HepG2 (cell line): ENCODE measurements around the gene STARD6. TPM values are rescaled to one million over a fixed set of nuclear protein-coding genes. Genes with fewer than 3 reads are reported as not detected.
A peak's percentile ranks its signal among the peaks of the same experiment; 100 is the strongest.

Source experiments
- ATAC-seq: fragments of 200-7000 bp; cut with Tn5 transposase; 3 replicates; pipeline ENCODE4 v1.9.1; 2020; ENCODE audit warnings: mild to moderate bottlenecking, moderate library complexity
- BruUV-seq: library from RNA; stranded (reverse); fragments of 400-500 nt; replicated peaks from 2 replicates; lab custom pipeline; 2021; lab: Mats Ljungman, UMichigan
- CTCF ChIA-PET: fragments of 300-600 bp; formaldehyde crosslinking; extraction: SDS; loops from one replicate; lab custom pipeline; 2021; ENCODE audit warnings: low total read pairs, inconsistent platforms, low intra/inter-chr PET ratio; lab: Yijun Ruan, JAX
- POLR2A ChIA-PET: fragments of 350-600 bp; sonication (Branson Sonifier 250); formaldehyde crosslinking; loops from one replicate; lab custom pipeline; 2020; ENCODE audit warnings: antibody characterized with exemption, inconsistent platforms; lab: Yijun Ruan, JAX
- DNase-seq: peaks from one replicate; pipeline ENCODE4 v3.0.0-alpha.2; 2015; ENCODE audit warnings: low spot score
- FAIRE-seq: peaks from 3 replicates; lab custom pipeline; 2011; peaks lifted over from hg19 to GRCh38; lab: Jason Lieb, UNC
- H2AFZ ChIP-seq: one replicate; pipeline ENCODE4 v1.6.1; 2011; ENCODE audit warnings: low read length, inconsistent platforms
- H3K27ac ChIP-seq: fragments of 300-600 bp; 3 replicates; pipeline ENCODE4 v1.8.0; 2011; ENCODE audit warnings: mixed run types, mild to moderate bottlenecking, mixed read lengths, low read length, inconsistent platforms; ENCODE audit not compliant: insufficient read depth; ENCODE audit errors: extremely low read length
- H3K27me3 ChIP-seq, 2 experiments: fragments of 200-600 bp in 1 of 2; 2 replicates in 1 of 2; 3 replicates in 1 of 2; pipeline versions ENCODE4 v1.6.0 to v1.8.0; 2011; ENCODE audit warnings: low read length in 2 of 2, mild to moderate bottlenecking in 2 of 2, moderate library complexity in 2 of 2, inconsistent platforms in 1 of 2; ENCODE audit not compliant: insufficient read depth in 2 of 2, control insufficient read depth in 1 of 2
- H3K36me3 ChIP-seq, 2 experiments: fragments of 200-600 bp in 1 of 2; replicated peaks in 1 of 2; 2 replicates in 1 of 2; 3 replicates in 1 of 2; pipeline versions ENCODE4 v1.5.1 to v1.8.0; 2011; ENCODE audit warnings: low read length in 2 of 2, inconsistent platforms in 1 of 2; ENCODE audit not compliant: insufficient read depth in 2 of 2, control insufficient read depth in 1 of 2
- H3K4me1 ChIP-seq: 2 replicates; pipeline ENCODE4 v1.5.1; 2012; ENCODE audit warnings: low read length, inconsistent platforms; ENCODE audit not compliant: insufficient read depth
- H3K4me2 ChIP-seq: 2 replicates; pipeline ENCODE4 v1.6.0; 2011; ENCODE audit warnings: low read depth, low read length, inconsistent platforms
- H3K4me3 ChIP-seq, 3 experiments: fragments of 200-600 bp in 1 of 3; sonication (generic), shearing (Covaris generic) in 1 of 3; replicated peaks in 1 of 3; 2 replicates each; pipeline ENCODE4 v1.5.1; 2011 to 2016; ENCODE audit warnings: low read length in 3 of 3, inconsistent platforms in 2 of 3, low read depth in 2 of 3, mild to moderate bottlenecking in 2 of 3, control low read depth in 1 of 3, mixed read lengths in 1 of 3; ENCODE audit not compliant: insufficient read depth in 1 of 3
- H3K79me2 ChIP-seq: one replicate; pipeline ENCODE4 v1.6.1; 2011; ENCODE audit warnings: low read length, inconsistent platforms; ENCODE audit not compliant: insufficient read depth
- H3K9ac ChIP-seq: 2 replicates; pipeline ENCODE4 v1.6.0; 2011; ENCODE audit warnings: mild to moderate bottlenecking, low read depth, low read length, inconsistent platforms; ENCODE audit not compliant: insufficient read depth
- H3K9me3 ChIP-seq: 2 replicates; pipeline ENCODE4 v1.5.1; 2012; ENCODE audit warnings: mild to moderate bottlenecking, low read length
- H4K20me1 ChIP-seq: 2 replicates; pipeline ENCODE4 v1.6.0; 2011; ENCODE audit warnings: inconsistent platforms, mild to moderate bottlenecking, low read length, moderate library complexity; ENCODE audit not compliant: insufficient read depth
- BCL6 ChIP-seq: IDR thresholded peaks from 2 replicates; pipeline ENCODE4 v1.6.1; 2016; ENCODE audit warnings: missing genetic modification reagents, missing compliant biosample characterization
- CREBL2 ChIP-seq: sonication (generic); formaldehyde crosslinking; IDR thresholded peaks from 2 replicates; pipeline ENCODE4 v1.8.1; 2023; ENCODE audit warnings: missing genetic modification reagents, mild to moderate bottlenecking, borderline replicate concordance
- DMTF1 ChIP-seq: sonication (generic); formaldehyde crosslinking; IDR thresholded peaks from 2 replicates; pipeline ENCODE4 v1.4.0; 2020; ENCODE audit warnings: mild to moderate bottlenecking, missing genetic modification reagents
- GLI4 ChIP-seq: sonication (generic); formaldehyde crosslinking; IDR thresholded peaks from 2 replicates; pipeline ENCODE4 v1.5.1; 2020; ENCODE audit warnings: missing genetic modification reagents, mild to moderate bottlenecking, moderate library complexity, borderline replicate concordance
- HHEX ChIP-seq: IDR thresholded peaks from 2 replicates; pipeline ENCODE4 v1.6.1; 2016; ENCODE audit warnings: control low read depth
- HOXA9 ChIP-seq: sonication (generic); formaldehyde crosslinking; IDR thresholded peaks from 2 replicates; pipeline ENCODE4 v1.8.1; 2022; ENCODE audit warnings: missing genetic modification reagents, mild to moderate bottlenecking, moderate library complexity, borderline replicate concordance
- MEF2D ChIP-seq: sonication (generic); formaldehyde crosslinking; IDR thresholded peaks from 2 replicates; pipeline ENCODE4 v1.5.1; 2020; ENCODE audit warnings: mild to moderate bottlenecking, missing genetic modification reagents
- RBM22 ChIP-seq: fragments of 200-400 bp; formaldehyde crosslinking; optimal IDR thresholded peaks from 2 replicates; pipeline ENCODE3; 2017; ENCODE audit warnings: mild to moderate bottlenecking, low read length, moderate library complexity
- SIX4 ChIP-seq: sonication (generic); formaldehyde crosslinking; IDR thresholded peaks from 2 replicates; pipeline ENCODE4 v1.4.0; 2020; ENCODE audit warnings: missing genetic modification reagents
- SRF ChIP-seq: IDR thresholded peaks from 2 replicates; pipeline ENCODE4 v1.6.1; 2011; ENCODE audit warnings: mild to moderate bottlenecking, low read depth, low read length, moderate library complexity
- TSC22D2 ChIP-seq: sonication (generic); formaldehyde crosslinking; IDR thresholded peaks from 2 replicates; pipeline ENCODE4 v1.5.1; 2020; ENCODE audit warnings: missing genetic modification reagents, mild to moderate bottlenecking, borderline replicate concordance
- ZNF281 ChIP-seq: sonication (generic); formaldehyde crosslinking; IDR thresholded peaks from 2 replicates; pipeline ENCODE4 v1.4.0; 2020; ENCODE audit warnings: missing genetic modification reagents, borderline replicate concordance
- ZNF644 ChIP-seq: IDR thresholded peaks from 2 replicates; pipeline ENCODE4 v1.6.1; 2016; ENCODE audit warnings: low read depth
- WGBS: methylation state at CpG from one replicate; pipeline ENCODE4 v1.1.6; 2017; ENCODE audit warnings: low lambda C conversion rate; 5-methylcytosine and 5-hydroxymethylcytosine counted together
- in situ Hi-C: cut with HindIII; loops from 2 replicates; pipeline ENCODE4 v1.10.0; 2017; ENCODE audit warnings: low pct_unique_long_range_greater_than_20kb; ENCODE audit not compliant: extremely low pct_ligation_motif_present
- intact Hi-C: fragments of 100-400 bp; cut with micrococcal nuclease; formaldehyde crosslinking; loops from one replicate; pipeline ENCODE4 v1.10.0; 2022; ENCODE audit not compliant: unreplicated experiment
- polyA plus RNA-seq, 8 experiments: library from polyadenylated mRNA; depleted of rRNA in 3 of 8; stranded (reverse) in 7 of 8; unstranded in 1 of 8; fragments of >200 nt; fragmentation: Illumina TruSeq in 4 of 8; extraction: Trizol in 4 of 8; gene quantifications; 2 replicates each; pipeline versions ENCODE4 v1.2.1 to v1.2.3, GENCODE V29; 2011 to 2016; ENCODE audit warnings: low read depth in 4 of 8, missing spikeins in 1 of 8, mixed read lengths in 1 of 8; ENCODE audit not compliant: insufficient read depth in 1 of 8
- total RNA-seq, 5 experiments: library from RNA; depleted of rRNA; stranded (reverse); fragments of >200 nt; fragmentation: Illumina TruSeq; extraction: Trizol; gene quantifications; 2 replicates each; pipeline ENCODE4 v1.2.3, GENCODE V29; 2016; ENCODE audit warnings: low read depth in 1 of 5

The STARD6 gene
- total and polyA plus RNA-seq, 2 of the 13 experiments (the other 11 are each of a cell fraction or from before 2014, with no cell fraction given), result not detected

- in situ Hi-C loops, result no loop called here
- Histone ChIP-seq H3K79me2 (no peaks in the 10 kb centered on the region), H3K4me3 (no peak overlapping the region), H3K27me3 (no peaks in the 10 kb centered on the region), H4K20me1 (no peaks in the 10 kb centered on the region), H3K9ac (no peak overlapping the region), H3K4me1 (peaks cover 11% of the 10 kb centered on the region), H3K27ac (no peak overlapping the region), H3K9me3 (no peaks in the 10 kb centered on the region), H2AFZ (no peak overlapping the region), H3K36me3 (peaks cover 3 to 28% of the 10 kb centered on the region in 2 experiments), H3K4me2 (no peak overlapping the region)
- no TSS peak for BruUV-seq
- ATAC-seq (no peak), FAIRE-seq (no peak), DNase-seq (no peak)
- WGBS, result 97% methylated on average over 3 of the region's 3 CpGs
- ChIA-PET CTCF (no interaction called here), POLR2A (no interaction called here)
- intact Hi-C loops, result no loop called here
- no peak for TF ChIP-seq SRF
- no peak for TF ChIP-seq TSC22D2 (CRISPR knock-in tag)
- no peak for TF ChIP-seq HOXA9
- TF ChIP-seq MEF2D (CRISPR knock-in tag), result no peak
- no peak for TF ChIP-seq RBM22
- TF ChIP-seq GLI4 (CRISPR knock-in tag), result no peak
Measured at GRCh38 chr18:54284535-54284934, 73.1 kb downstream of the STARD6 start.

- H3K79me2 ChIP-seq, result no peaks in the 10 kb centered on the region
- POLR2A ChIA-PET, result interaction anchor here (1.2 kb wide), 1 partner anchor 26 kb away, joined by 3 read pairs; no protein-coding TSS in a partner anchor
- intact Hi-C loops, result no loop called here
- no peak overlapping the region for H3K4me3 ChIP-seq
- peak; percentile 36; the same call in 1 of the 3 replicates for ATAC-seq
- no TSS peak for BruUV-seq
- H4K20me1 ChIP-seq, result no peaks in the 10 kb centered on the region
- peaks cover 3 to 32% of the 10 kb centered on the region in 2 experiments for H3K36me3 ChIP-seq
- DNase-seq, result no peak
- no peak overlapping the region for H2AFZ ChIP-seq
- in situ Hi-C loops, result no loop called here
- no peak overlapping the region for H3K4me2 ChIP-seq
- no peaks in the 10 kb centered on the region for H3K27me3 ChIP-seq
- CTCF ChIA-PET, result no interaction called here
- no peak overlapping the region for H3K9ac ChIP-seq
- H3K9me3 ChIP-seq, result no peaks in the 10 kb centered on the region
- H3K4me1 ChIP-seq, result peaks cover 11% of the 10 kb centered on the region
- no peak overlapping the region for H3K27ac ChIP-seq
- no peak for FAIRE-seq
- 0 out of 2 replicates have a peak, but pooled peaks have one; percentile 22 for TF ChIP-seq ZNF644 (CRISPR knock-in tag)
- TF ChIP-seq BCL6 (CRISPR knock-in tag), result no peak
- TF ChIP-seq CREBL2 (CRISPR knock-in tag), result no peak
- TF ChIP-seq HHEX (CRISPR knock-in tag), result no peak
- 0 out of 2 replicates have a peak, but pooled peaks have one; percentile 46 for TF ChIP-seq SIX4
- peak; percentile 50; the same call in 1 of the 2 replicates for TF ChIP-seq ZNF281 (CRISPR knock-in tag)
- TF ChIP-seq DMTF1, result no peak
Measured at GRCh38 chr18:54280220-54280569, 77.5 kb downstream of the STARD6 start.
